Activated T-helper 9 cell treated with anti-CD3 and anti-CD28 coated beads, Interleukin-2, amount 50 U/mL, for 16 hours (primary cell): Measurements from ENCODE around the gene ZFC3H1.

ENCODE experiments used
- DNase-seq: peaks from one replicate; pipeline ENCODE4 v3.0.0-alpha.2; 2020; ENCODE audit warnings: low read depth

ZFC3H1 gene

GRCh38 chr12:71638499-71638898 is 25.1 kb downstream of the ZFC3H1 start:
- DNase-seq = no peak

DNA sequence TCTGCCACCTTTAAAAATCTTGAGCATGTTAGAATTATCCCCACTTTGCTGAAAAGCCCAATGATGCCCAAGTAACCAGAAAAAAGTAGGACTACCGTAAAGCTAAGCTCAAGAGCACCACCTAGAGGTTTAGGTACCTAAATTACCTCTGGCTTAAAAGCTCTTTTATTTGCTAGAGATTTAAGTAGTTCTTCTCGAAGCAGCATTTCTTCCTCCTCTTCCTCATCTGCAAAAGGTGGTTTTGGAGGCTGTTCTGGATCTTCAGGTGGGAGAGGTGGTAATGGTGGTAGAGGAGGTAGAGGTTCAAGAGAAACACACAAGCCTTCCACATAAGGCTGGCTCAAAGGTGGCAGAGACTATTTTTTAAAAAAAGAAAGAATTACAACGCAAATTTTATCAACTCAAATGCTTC is 26.9 kb downstream of the ZFC3H1 start:
- DNase-seq = no peak

GRCh38 chr12:71627438-71628002 is 36.1 kb downstream of the ZFC3H1 start:
- no peak for DNase-seq

- no peak for DNase-seq
Measured at GRCh38 chr12:71626768-71627167, 36.9 kb downstream of the ZFC3H1 start.

DNA sequence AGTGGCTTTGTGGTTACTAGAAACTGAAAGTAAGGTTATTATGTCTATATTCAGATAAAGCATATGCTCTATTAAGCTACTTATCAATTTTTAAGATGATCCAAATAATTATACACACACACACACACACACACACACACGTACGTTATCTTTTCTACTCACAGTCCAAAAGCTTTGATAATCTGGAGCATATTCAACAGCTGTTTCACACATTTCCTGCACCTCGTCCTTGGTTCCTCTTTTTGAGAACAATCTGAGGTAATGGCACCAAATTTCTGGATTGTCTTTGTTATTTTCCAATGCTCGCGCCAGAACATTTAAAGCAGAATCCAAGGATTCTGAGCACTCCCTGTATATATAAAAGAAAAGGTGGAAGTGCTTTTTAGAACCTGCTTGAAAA is 37.5 kb downstream of the ZFC3H1 start:
- DNase-seq = no peak

DNA sequence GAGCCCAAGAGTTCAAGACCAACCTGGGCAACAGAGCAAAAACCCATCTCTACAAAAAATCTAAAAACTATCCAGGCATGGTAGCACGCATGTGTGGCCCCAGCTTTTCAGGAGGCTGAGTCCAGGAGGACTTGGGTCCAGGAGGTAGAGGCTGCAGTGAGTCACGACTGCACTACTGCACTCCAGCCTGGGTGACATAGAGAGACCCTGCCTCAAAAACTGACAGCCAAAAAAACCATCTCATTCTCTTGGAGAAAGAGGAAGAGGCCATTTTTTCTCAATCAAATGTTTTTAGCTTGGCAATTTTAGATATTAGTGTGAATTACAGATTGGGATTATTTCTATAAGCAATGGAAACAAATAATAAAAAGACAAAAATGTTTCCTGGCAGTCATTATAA is 38.2 kb downstream of the ZFC3H1 start:
- DNase-seq = no peak

GRCh38 chr12:71621938-71622337 is 41.7 kb downstream of the ZFC3H1 start:
- no peak for DNase-seq

DNA sequence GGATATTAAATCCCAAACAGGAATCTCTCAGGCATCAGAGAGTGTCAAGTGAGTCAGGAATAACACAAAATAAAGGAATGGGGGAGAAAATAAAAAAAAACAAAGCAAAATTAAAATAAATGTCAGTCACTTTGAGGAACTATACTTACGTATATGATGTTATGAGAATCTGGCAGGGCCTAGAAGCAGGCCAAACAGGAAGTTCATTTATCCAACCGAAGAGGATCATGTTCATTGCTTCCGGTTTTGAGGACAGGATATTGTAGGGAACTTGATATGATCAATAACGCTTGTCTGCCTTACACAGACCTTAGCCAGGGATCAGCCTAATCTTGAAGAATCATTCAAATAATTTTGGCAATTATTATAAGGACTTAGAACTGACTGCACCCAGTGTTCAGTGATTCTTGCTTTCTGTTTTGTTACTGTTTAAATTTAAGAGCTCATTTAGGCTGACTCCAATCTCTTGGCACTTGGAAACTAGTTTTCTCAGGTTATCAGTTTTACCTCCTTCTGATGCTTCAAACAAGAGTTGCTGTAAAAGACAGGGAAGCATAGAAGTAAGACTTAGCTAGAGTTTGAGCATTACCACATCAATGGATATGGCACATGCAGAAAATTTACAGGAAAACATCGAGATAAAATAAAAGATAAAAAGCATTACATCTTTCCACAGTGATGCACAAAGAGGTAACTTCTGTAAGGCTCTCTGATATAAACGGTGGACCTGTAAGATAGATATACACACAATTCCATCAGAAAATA is 53.4 kb downstream of the ZFC3H1 start:
- DNase-seq = no peak

DNA sequence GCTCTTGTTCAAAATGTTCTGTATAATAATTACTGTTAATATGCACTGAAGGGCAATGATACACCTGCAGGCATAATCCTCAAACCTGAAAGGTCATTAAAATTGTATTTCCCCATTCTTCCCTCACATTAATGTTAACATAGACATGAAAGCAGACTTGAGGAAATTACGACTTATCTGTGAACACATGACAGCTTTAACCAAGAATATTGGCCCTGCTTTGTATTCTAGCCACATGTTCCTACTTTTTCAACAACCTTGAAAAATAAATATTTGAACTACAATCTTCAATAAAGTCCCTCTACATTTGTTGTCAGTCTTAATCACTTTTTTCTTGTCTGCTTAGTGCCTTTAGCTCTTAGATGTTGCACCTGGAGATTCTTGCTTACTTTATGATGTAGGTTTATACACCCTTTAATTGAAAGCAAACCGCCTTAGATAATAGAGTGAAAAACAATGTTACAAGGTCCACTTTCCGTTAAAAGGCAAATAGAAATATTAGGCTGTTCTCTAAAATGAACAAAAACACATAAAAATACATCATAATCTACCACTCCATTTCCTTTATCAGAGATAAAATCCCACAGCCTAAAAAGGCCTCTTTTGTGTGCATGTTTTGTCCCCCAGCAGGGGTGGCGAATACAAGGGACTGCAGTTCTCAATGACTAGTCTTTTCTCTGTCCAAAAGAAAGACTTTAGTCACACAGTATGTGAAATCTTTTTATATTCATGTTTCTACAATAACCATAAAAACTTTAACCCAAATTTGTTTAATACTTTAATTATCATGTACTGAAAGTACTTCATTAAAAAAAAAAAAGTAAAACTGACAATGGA is 55.9 kb downstream of the ZFC3H1 start:
- no peak for DNase-seq

DNA sequence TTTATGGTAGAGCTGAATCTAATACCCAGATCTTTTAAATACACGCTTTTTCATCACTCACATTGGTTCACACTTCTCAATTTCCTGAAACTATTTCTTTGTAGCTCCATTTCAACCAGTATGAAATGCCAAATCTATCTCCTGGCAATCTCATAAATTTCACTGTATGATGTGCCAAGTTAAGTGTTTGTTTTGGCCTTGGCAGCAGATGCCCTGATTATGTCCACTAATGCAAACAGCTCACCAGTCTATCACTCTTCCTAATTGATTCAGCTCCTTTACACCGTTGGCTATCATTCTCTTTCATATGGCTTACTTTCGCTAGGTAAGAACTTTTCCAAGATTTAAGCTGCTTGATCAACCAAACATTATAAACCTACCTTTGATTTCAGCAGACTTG is 58.6 kb downstream of the ZFC3H1 start:
- no peak for DNase-seq

GRCh38 chr12:71602761-71603577 is 60.7 kb downstream of the ZFC3H1 start:
- no peak for DNase-seq

- no peak for DNase-seq
Measured at GRCh38 chr12:71601546-71601945, 62.1 kb downstream of the ZFC3H1 start.

- no peak for DNase-seq
Measured at GRCh38 chr12:71599210-71599609, 64.4 kb downstream of the ZFC3H1 start.

DNA sequence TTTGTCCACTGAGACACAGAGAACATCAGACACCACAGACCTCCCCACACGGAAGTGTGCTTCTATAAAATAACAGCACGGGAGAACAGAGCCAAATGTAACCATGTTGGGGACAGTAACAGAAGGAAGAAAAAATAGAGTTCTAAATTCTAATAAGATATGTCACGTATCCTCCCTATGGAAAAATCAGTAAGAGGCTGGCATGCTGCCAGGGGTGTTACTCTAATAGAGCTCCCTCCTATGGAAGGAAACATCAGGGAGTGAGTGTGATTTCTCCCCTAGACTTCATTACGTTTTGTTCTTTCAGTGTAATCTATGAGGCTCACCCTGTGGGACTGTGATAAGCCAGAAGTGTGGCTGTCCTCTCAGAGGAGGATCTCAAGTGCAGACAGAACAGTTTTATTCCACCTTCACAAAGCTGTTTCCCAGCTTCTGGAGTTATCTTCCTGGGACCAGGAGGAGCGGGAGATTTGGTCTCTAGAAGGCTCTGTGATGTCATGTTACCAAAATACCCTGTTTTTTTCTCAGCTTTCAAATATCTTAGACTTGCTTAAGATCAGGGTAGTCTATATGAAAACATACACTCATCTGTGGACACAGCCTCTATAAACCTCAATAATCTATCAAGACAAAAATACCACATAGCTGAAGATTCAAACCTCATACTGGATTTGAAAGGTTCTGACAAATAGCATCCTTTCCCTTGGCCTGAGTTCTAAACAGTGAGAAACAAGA is 69.3 kb downstream of the ZFC3H1 start:
- no peak for DNase-seq

DNA sequence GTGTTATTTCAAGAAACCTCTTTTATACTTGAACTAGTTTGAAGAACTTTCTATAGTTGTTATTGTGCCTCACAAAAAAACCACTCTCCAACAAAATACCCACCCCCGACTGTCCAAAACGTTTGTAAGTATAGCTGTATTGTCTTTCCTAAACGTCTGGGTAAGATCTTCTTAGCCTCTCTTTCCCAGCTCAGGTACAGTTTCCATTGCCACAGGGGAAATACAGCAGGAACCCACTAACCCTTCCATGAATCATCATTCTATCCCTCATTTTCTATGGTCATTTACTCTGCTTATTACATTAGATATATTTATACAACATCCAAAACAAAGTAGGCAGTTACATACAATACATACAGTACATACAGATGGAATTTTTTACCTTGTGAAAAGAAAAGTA is 70.8 kb downstream of the ZFC3H1 start:
- DNase-seq = no peak

- no peak for DNase-seq
Measured at GRCh38 chr12:71591601-71592000, 72.0 kb downstream of the ZFC3H1 start.

GRCh38 chr12:71589478-71589881 is 74.2 kb downstream of the ZFC3H1 start:
- no peak for DNase-seq

DNA sequence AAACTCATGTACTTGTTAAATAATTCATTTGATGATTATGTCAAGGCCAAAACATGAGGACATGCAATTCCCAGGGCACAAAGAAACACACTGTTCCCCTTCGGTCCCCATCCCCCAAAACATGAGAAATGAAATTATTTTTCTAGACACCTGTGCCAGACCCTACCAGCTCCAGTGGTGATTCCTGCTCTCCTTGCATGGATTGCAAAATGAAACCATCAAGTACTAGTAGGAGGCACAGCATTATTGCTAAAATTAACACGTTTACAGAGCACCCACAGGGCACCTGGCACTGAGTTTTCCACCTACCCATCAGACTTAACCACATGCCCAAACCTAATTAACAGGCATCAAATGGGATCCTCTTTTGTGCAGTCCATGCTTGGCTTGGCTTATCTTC is 76.6 kb downstream of the ZFC3H1 start:
- DNase-seq = no peak

- DNase-seq = no peak
Measured at GRCh38 chr12:71585218-71585617, 78.4 kb downstream of the ZFC3H1 start.

DNA sequence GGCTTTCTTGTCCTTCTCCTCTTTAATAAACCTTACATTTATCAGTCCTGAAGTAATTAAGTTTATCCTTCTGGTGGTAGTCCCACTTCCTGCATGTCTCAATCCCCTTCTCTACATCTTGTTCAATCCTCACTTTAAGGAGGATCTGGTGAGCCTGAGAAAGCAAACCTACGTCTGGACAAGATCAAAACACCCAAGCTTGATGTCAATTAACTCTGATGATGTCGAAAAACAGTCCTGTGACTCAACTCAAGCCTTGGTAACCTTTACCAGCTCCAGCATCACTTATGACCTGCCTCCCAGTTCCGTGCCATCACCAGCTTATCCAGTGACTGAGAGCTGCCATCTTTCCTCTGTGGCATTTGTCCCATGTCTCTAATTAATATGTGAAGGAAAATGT is 79.3 kb downstream of the ZFC3H1 start:
- no peak for DNase-seq

- no peak for DNase-seq
Measured at GRCh38 chr12:71582925-71583324, 80.7 kb downstream of the ZFC3H1 start.

DNA sequence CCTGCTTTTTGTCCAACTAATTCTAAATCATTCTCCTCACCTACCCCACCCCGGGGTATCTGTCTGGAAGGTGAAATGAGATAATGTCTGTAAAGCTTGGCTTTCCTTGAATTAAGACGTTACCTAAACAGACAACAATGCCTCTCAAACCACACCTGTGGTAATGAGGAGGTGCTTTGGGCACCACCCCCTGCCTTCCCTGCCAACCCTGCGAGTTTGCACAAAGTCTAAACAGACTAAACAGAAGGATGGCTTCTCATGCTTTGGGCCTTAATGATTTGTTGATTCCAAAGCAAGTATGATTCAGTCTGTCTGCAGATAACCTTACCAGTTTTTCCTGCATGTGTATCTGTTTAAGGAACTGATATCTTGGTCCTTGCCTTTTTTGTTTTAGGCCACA is 82.4 kb downstream of the ZFC3H1 start:
- DNase-seq = no peak
